GM06990 (cell line): Measurements from ENCODE around the gene TEX22.
"Not testable (repeated sequence)": the region's sequence is repeated elsewhere in the genome, so short reads cannot be mapped to it uniquely, and the experiment has no call there.

Source experiments
- DNase-seq: peaks from one replicate; pipeline ENCODE4 v3.0.0-alpha.2; 2011; ENCODE audit not compliant: insufficient read length; ENCODE audit errors: extremely low read depth
- H3K27me3 ChIP-seq: replicated peaks from 2 replicates; pipeline ENCODE4 v1.6.0; 2011; ENCODE audit warnings: low read length; ENCODE audit not compliant: control insufficient read depth, insufficient read depth
- H3K36me3 ChIP-seq: 2 replicates; pipeline ENCODE4 v1.5.1; 2011; ENCODE audit warnings: low read length; ENCODE audit not compliant: control insufficient read depth, insufficient read depth
- H3K4me3 ChIP-seq: replicated peaks from 2 replicates; pipeline ENCODE4 v1.5.1; 2011; ENCODE audit warnings: low read depth, mild to moderate bottlenecking, control low read depth, low read length
- TF ChIP-seq, protein P1 (sequence below): IDR thresholded peaks from 2 replicates; pipeline ENCODE4 v1.5.1; 2011; ENCODE audit warnings: low read length, control low read depth, mild to moderate bottlenecking, inconsistent platforms; ENCODE audit not compliant: insufficient read depth, poor library complexity, severe bottlenecking

Gene TEX22

DNA sequence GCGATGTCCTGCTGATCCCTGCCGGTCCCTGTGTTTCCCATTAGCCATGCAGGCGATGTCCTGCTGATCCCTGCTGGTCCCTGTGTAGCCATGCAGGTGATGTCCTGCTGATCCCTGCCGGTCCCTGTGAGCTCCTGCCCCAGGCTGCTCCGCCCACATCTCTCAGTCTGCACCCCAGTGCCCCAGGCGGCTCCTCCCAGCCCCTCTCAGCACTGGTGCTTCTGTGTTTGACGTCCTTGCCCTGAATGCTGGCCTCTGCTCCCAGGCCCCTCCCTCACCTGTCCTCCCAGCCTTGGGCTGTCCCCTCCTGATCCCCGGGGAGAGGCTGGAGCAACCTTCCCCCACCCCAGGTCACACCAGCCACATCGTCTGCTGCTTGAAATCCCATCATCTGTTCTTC lies 41.4 kb upstream of the TEX22 start:
- Histone ChIP-seq H3K27me3 (no peaks in the 10 kb centered on the region), H3K36me3 (no peaks in the 10 kb centered on the region), H3K4me3 (no peak overlapping the region)
- DNase-seq, result no peak
- TF ChIP-seq, protein P1, sequence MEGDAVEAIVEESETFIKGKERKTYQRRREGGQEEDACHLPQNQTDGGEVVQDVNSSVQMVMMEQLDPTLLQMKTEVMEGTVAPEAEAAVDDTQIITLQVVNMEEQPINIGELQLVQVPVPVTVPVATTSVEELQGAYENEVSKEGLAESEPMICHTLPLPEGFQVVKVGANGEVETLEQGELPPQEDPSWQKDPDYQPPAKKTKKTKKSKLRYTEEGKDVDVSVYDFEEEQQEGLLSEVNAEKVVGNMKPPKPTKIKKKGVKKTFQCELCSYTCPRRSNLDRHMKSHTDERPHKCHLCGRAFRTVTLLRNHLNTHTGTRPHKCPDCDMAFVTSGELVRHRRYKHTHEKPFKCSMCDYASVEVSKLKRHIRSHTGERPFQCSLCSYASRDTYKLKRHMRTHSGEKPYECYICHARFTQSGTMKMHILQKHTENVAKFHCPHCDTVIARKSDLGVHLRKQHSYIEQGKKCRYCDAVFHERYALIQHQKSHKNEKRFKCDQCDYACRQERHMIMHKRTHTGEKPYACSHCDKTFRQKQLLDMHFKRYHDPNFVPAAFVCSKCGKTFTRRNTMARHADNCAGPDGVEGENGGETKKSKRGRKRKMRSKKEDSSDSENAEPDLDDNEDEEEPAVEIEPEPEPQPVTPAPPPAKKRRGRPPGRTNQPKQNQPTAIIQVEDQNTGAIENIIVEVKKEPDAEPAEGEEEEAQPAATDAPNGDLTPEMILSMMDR, result no peak

DNA sequence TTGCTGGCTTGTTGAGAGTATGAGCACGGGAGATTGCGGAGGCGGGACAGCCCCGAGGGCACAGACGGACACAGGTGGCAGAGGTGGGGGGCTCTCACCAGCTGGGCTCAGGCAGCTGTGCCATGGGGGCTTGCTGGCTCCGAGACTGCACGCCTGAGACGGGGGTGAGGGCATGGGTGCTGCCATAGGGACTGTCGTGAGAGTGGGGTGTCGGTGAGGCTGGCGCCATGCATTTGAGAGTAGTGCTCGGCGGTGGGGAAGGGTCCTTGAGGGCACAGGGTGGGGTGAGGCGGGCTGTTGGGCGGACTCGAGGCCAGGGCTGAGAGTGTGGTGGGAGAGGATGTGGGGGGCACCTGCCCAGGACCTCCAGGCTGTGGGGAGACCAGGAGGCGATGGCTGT lies 40.7 kb upstream of the TEX22 start:
- Histone ChIP-seq H3K36me3 (no peaks in the 10 kb centered on the region), H3K27me3 (no peaks in the 10 kb centered on the region), H3K4me3 (no peak overlapping the region)
- no peak for DNase-seq
- TF ChIP-seq, protein P1, result no peak

DNA sequence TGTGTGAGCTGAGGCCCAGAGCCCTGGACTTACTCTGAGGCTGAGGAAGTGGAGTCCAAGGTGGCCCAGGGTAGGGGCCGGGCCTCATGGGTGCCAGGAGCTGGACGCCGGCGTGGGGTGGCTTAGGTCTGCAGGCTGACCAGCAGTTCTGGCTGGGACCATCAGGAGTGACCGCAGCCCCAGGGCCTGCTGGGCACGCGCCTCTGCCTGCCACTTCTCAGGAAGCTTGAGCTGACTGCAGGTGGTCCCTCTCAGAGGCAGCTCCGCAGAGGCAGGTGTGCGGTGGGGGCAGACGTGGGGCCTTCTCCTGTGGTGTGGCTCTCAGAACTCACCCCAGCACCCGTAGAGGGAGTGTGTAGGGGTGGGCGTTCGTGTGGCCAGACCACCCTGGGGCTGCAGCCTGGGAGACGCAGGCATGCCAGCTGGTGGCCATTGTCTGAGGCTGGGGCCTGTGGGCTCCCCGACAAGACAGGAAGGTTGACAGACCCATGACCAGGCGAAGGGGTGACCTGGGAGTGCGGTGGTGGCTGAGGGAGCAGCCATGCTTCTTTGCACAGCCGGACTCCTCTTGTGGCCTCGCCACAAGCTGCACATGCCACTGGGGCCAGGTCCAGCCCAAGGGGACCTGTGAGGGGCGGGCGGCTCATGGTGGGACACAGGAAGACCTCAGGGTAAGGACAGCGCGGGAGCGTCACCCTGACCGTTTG lies 40.0 kb upstream of the TEX22 start:
- no peaks in the 10 kb centered on the region for H3K27me3 ChIP-seq
- no peaks in the 10 kb centered on the region for H3K36me3 ChIP-seq
- H3K4me3 ChIP-seq, result no peak overlapping the region
- TF ChIP-seq, protein P1, result no peak
- no peak for DNase-seq

DNA sequence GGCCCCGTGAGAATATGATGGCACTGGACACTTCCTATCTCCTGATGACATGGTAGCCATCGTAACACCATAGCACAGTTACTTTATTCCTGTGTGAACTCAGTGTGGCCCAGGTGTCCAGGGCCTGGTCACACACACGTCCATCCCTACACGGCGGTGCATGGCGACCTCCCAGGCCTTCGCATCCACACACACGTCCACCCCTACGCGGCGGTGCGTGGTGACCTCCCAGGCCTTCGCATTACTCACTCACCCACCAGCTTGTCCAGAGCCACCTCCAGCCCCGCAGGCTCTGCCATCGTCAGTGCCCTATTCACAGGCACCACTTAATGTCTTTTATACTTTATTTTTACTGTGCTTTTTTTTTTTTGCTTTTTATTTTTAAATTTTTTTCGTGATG lies 39.4 kb upstream of the TEX22 start:
- Histone ChIP-seq H3K27me3 (no peaks in the 10 kb centered on the region), H3K36me3 (no peaks in the 10 kb centered on the region), H3K4me3 (no peak overlapping the region)
- TF ChIP-seq, protein P1, result no peak
- no peak for DNase-seq

DNA sequence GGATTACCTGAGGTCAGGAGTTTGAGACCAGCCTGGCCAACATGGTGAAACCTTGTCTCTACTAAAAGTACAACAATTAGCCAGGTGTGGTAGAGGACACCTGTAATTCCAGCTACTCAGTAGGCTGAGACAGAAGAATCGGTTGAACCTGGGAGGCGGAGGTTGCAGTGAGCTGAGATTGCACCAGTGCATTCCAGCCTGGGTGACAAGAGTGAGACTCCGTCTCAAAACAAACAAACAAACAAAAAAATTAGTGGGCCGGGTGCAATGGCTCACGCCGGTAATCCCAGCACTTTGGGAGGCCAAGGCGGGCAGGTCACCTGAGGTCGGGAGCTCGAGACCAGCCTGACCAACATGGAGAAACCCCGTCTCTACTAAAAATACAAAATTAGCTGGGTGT lies 36.9 kb upstream of the TEX22 start:
- H3K36me3 ChIP-seq, H3K4me3 ChIP-seq, DNase-seq, H3K27me3 ChIP-seq: not testable (repeated sequence)

DNA sequence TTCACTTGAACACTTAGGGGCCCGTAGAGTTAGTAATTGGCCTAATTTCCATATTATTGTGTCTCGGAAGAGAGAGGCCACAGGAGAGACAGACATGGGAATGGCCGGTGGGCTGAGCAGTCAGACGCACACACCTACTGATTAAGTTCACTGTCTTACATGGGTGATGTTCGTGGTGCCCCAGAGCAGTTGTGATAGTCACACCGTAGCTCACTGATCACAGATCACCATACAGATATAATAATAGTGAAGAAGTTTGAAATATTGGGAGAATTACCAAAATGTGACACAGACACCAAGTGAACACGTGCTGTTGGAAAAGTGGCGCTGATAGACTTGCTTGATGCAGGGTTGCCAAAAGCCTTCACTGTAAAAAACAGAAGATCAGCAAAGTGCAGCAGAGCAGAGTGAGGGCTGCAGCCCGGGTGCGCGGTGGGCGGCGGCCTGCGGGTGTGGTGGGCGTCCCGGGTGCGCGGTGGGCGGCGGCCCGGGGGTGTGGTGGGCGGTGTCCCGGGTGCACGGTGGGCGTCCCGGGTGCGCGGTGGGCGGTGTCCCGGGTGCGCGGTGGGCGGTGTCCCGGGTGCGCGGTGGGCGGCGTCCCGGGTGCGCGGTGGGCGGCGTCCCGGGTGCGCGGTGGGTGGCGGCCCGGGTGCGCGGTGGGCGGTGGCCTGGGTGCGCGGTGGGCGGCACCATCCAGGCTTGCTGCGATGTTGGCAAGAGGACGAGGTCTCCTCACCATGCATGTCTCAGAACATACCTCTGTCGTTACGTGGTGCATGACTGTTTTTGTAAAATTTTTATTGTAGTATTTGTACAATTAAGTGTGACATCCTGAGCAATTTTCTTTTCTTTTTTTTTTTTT lies 34.3 kb upstream of the TEX22 start:
- Histone ChIP-seq H3K36me3 (no peaks in the 10 kb centered on the region), H3K4me3 (no peak overlapping the region), H3K27me3 (no peaks in the 10 kb centered on the region)
- no peak for DNase-seq
- TF ChIP-seq, protein P1, result no peak
